Smooth muscle cell (in vitro differentiated cells): Measurements from ENCODE around the gene GNAQ. TPM values are rescaled to one million over a fixed set of nuclear protein-coding genes. Genes with fewer than 3 reads are reported as not detected.

ENCODE experiments used
- DNase-seq: peaks from one replicate; lab custom pipeline; 2025; ENCODE audit not compliant: unreplicated experiment; lab: John Stamatoyannopoulos, UW
- H2AFZ ChIP-seq: fragments of 200-600 bp; sonication (generic); 2 replicates; pipeline ENCODE4 v1.6.0; 2016; ENCODE audit warnings: antibody characterized with exemption, low read depth, mild to moderate bottlenecking
- H3F3A ChIP-seq: fragments of 200-600 bp; sonication (generic); 2 replicates; pipeline ENCODE4 v1.6.0; 2017; ENCODE audit warnings: antibody characterized with exemption, low read depth
- H3K27ac ChIP-seq: fragments of 200-600 bp; sonication (generic); 2 replicates; pipeline ENCODE4 v1.5.1; 2016; ENCODE audit warnings: low read depth, mild to moderate bottlenecking
- H3K27me3 ChIP-seq: fragments of 200-600 bp; sonication (generic); 2 replicates; pipeline ENCODE4 v1.6.1; 2016; ENCODE audit warnings: low read depth, mild to moderate bottlenecking
- H3K36me3 ChIP-seq: fragments of 200-600 bp; sonication (generic); 2 replicates; pipeline ENCODE4 v1.5.1; 2016; ENCODE audit warnings: low read depth
- H3K4me1 ChIP-seq: fragments of 200-600 bp; sonication (generic); 2 replicates; pipeline ENCODE4 v1.5.1; 2016; ENCODE audit warnings: low read depth
- H3K4me2 ChIP-seq: fragments of 200-600 bp; sonication (generic); 2 replicates; pipeline ENCODE4 v1.6.0; 2016; ENCODE audit warnings: mild to moderate bottlenecking
- H3K4me3 ChIP-seq: fragments of 200-600 bp; sonication (generic); 2 replicates; pipeline ENCODE4 v1.5.1; 2016; ENCODE audit warnings: mild to moderate bottlenecking
- H3K79me2 ChIP-seq: fragments of 200-600 bp; sonication (generic); 2 replicates; pipeline ENCODE4 v1.6.0; 2016; ENCODE audit warnings: low read depth, mild to moderate bottlenecking
- H3K9ac ChIP-seq: fragments of 200-600 bp; sonication (generic); 2 replicates; pipeline ENCODE4 v1.6.0; 2016; ENCODE audit warnings: low read depth
- H3K9me3 ChIP-seq: fragments of 200-600 bp; sonication (generic); replicated peaks from 2 replicates; pipeline ENCODE4 v1.5.1; 2016; ENCODE audit warnings: low read depth
- H4K20me1 ChIP-seq: fragments of 200-600 bp; sonication (generic); 2 replicates; pipeline ENCODE4 v1.6.0; 2016; ENCODE audit warnings: low read depth
- WGBS: methylation state at CpG from one replicate; pipeline ENCODE4 v1.1.7; 2016; ENCODE audit warnings: low lambda C conversion rate; 5-methylcytosine and 5-hydroxymethylcytosine counted together
- polyA plus RNA-seq: library from polyadenylated mRNA; unstranded; fragments of >200 nt; fragmentation: Nextera tagmentation; extraction: Ambion mirVana; gene quantifications from 2 replicates; pipeline ENCODE4 v1.2.1, GENCODE V29; 2016
- total RNA-seq: library from RNA; depleted of rRNA; stranded (reverse); fragments of >200 nt; gene quantifications from 2 replicates; pipeline ENCODE4 v1.2.3, GENCODE V29; 2014
- TF ChIP-seq, protein P1 (sequence below): fragments of 200-600 bp; sonication (generic); IDR thresholded peaks from 2 replicates; pipeline ENCODE4 v1.5.1; 2017; ENCODE audit warnings: borderline replicate concordance, mild to moderate bottlenecking, antibody characterized with exemption; ENCODE audit not compliant: insufficient read depth, poor library complexity, severe bottlenecking

Gene GNAQ
- total and polyA plus RNA-seq, 2 experiments from 2014 or later, result 12.5 to 41.4 TPM

- H3K27ac ChIP-seq, result no peak overlapping the region
- H3K79me2 ChIP-seq, result no peaks in the 10 kb centered on the region
- H3K4me3 ChIP-seq, result no peak overlapping the region
- H3K4me1 ChIP-seq, result no peaks in the 10 kb centered on the region
- 80% methylated on average over 5 of the region's 5 CpGs for WGBS
- no peaks in the 10 kb centered on the region for H3K9me3 ChIP-seq
- H3K27me3 ChIP-seq, result no peaks in the 10 kb centered on the region
- no peak overlapping the region for H3K9ac ChIP-seq
- no peaks in the 10 kb centered on the region for H3F3A ChIP-seq
- H3K36me3 ChIP-seq, result no peaks in the 10 kb centered on the region
- no peak overlapping the region for H2AFZ ChIP-seq
- DNase-seq, result no peak
- H4K20me1 ChIP-seq, result peaks cover 28% of the 10 kb centered on the region
- H3K4me2 ChIP-seq, result no peak overlapping the region
- TF ChIP-seq, protein P1, sequence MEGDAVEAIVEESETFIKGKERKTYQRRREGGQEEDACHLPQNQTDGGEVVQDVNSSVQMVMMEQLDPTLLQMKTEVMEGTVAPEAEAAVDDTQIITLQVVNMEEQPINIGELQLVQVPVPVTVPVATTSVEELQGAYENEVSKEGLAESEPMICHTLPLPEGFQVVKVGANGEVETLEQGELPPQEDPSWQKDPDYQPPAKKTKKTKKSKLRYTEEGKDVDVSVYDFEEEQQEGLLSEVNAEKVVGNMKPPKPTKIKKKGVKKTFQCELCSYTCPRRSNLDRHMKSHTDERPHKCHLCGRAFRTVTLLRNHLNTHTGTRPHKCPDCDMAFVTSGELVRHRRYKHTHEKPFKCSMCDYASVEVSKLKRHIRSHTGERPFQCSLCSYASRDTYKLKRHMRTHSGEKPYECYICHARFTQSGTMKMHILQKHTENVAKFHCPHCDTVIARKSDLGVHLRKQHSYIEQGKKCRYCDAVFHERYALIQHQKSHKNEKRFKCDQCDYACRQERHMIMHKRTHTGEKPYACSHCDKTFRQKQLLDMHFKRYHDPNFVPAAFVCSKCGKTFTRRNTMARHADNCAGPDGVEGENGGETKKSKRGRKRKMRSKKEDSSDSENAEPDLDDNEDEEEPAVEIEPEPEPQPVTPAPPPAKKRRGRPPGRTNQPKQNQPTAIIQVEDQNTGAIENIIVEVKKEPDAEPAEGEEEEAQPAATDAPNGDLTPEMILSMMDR, result no peak
Measured at GRCh38 chr9:77735494-77735893, 296.1 kb downstream of the GNAQ start.

- 22% methylated on average over 8 of the region's 8 CpGs for WGBS
Measured at GRCh38 chr9:77731930-77732329, 299.7 kb downstream of the GNAQ start.

GRCh38 chr9:77731008-77731698 is 300.5 kb downstream of the GNAQ start:
- Histone ChIP-seq H4K20me1 (peaks cover 27% of the 10 kb centered on the region), H3K4me2 (no peak overlapping the region), H3K27me3 (no peaks in the 10 kb centered on the region), H3K4me3 (no peak overlapping the region), H3K9me3 (no peaks in the 10 kb centered on the region), H3F3A (no peaks in the 10 kb centered on the region), H3K4me1 (no peaks in the 10 kb centered on the region), H3K9ac (no peak overlapping the region), H2AFZ (no peak overlapping the region), H3K36me3 (no peaks in the 10 kb centered on the region), H3K79me2 (no peaks in the 10 kb centered on the region), H3K27ac (no peak overlapping the region)
- DNase-seq, result no peak
- 92% methylated on average over 5 of the region's 5 CpGs for WGBS
- TF ChIP-seq, protein P1, result no peak

More at GRCh38 chr9:77731930-77732329, 299.7 kb downstream of the GNAQ start:
- peaks cover 28% of the 10 kb centered on the region for H4K20me1 ChIP-seq
- no peak overlapping the region for H2AFZ ChIP-seq
- no peaks in the 10 kb centered on the region for H3K79me2 ChIP-seq
- H3F3A ChIP-seq, result no peaks in the 10 kb centered on the region
- peak overlapping the region; percentile 12 for H3K4me2 ChIP-seq
- DNase-seq, result no peak
- H3K9me3 ChIP-seq, result no peaks in the 10 kb centered on the region
- no peaks in the 10 kb centered on the region for H3K27me3 ChIP-seq
- no peak overlapping the region for H3K27ac ChIP-seq
- H3K9ac ChIP-seq, result no peak overlapping the region
- TF ChIP-seq, protein P1, result no peak
- no peaks in the 10 kb centered on the region for H3K36me3 ChIP-seq
- no peaks in the 10 kb centered on the region for H3K4me1 ChIP-seq
- H3K4me3 ChIP-seq, result no peak overlapping the region

DNA sequence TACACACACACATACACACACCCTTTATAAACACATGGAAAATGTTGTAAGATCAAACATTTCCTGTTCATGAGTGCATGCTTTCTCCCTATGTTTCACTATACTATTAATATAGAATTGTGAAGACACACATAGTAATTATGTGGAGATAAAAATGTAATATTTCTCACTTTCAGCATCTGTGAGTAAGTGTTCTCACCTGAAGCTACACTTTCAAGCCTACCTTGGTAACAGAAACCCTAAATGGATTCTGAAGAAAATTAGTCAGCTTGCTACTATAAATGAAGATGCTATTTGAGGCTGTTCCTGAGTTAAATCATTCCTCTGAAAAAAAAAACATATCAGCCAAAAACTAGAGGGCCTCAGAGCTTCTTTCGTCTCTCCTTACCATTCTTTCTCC is 302.4 kb downstream of the GNAQ start:
- H2AFZ ChIP-seq, result no peak overlapping the region
- no peak overlapping the region for H3K4me2 ChIP-seq
- peaks cover 14% of the 10 kb centered on the region for H4K20me1 ChIP-seq
- H3K9me3 ChIP-seq, result no peaks in the 10 kb centered on the region
- peaks cover 4% of the 10 kb centered on the region for H3K36me3 ChIP-seq
- H3K4me1 ChIP-seq, result no peaks in the 10 kb centered on the region
- no peaks in the 10 kb centered on the region for H3K27me3 ChIP-seq
- H3K9ac ChIP-seq, result no peak overlapping the region
- no peak overlapping the region for H3K27ac ChIP-seq
- DNase-seq, result no peak
- H3K79me2 ChIP-seq, result no peaks in the 10 kb centered on the region
- no peak overlapping the region for H3K4me3 ChIP-seq
- whole genome bisulfite sequencing, result 100% methylated on average over 1 of the region's 1 CpG
- H3F3A ChIP-seq, result no peaks in the 10 kb centered on the region
- TF ChIP-seq, protein P1, result no peak
